Measurements from ENCODE around the gene SVBP.
A peak's percentile ranks its signal among the peaks of the same experiment; 100 is the strongest.

Gene SVBP

DNA sequence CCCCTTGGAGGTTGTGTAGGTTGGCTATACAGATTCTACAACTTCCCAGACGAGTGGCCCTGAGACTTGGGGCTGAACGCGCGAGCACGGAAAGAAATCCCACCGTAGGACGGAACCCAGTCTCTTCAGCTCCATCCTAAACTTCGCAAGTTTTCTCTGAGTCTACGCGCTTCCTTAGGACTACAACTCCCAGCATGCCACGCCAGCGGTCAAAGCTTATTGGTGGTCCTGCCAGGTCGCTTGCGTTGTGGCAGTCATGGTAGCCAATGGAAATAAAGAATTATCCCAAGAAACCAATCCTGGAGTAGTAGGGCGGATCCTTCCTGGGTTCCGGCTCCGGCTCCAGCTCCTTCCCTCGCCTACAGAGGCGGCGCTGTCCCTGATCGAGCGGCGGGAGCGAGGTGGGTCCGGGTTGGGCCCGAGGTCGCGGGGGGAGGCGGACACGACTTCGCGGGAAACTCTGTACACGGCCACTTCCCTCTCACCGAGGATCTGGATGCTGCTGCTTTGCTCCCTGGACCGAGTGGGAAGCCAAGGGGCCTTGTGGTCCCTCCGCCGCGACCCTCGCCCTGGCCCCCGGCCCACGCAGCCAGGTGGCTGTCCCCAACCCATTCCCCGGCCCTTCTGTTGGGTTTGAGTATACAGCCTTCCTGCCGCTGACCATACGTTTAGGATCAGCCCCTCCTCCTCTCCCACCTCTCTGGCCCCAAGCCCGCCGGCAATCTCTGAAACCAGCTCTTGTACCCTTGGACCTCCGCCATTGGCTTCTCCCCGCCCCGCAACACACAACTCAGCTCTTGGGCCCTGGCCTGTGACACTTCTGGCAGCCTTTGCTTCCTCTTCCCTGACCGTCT is 29.3 kb upstream of the SVBP start, which contains the start of gene ZNF691:
Gene ZNF691, plus strand, starts transcription at position 357 of the 854 bp plus-strand sequence. CDS start 3,046 bp downstream, outside the sequence.
- Histone ChIP-seq H3K4me1 (no peaks in the 10 kb centered on the region), H3K4me2 (ENCODE audit: low read length) (peak within 1 kb of the TSS; percentile 96), H3K79me2 (peaks cover 3% of the 10 kb centered on the region), H3K9ac (peak within 1 kb of the TSS; percentile 32), H3K27me3 (ENCODE audit: control insufficient read depth, insufficient read depth, low read length) (no peaks in the 10 kb centered on the region), H3K27ac (peak within 1 kb of the TSS; percentile 70), H3K4me3 (ENCODE audit: low read depth, low read length) (peak within 1 kb of the TSS; percentile 94), H2AFZ (peak within 1 kb of the TSS; percentile 95), H3K36me3 (ENCODE audit: control insufficient read depth, insufficient read depth, low read length) (no peaks in the 10 kb centered on the region), H3K9me3 (ENCODE audit: control insufficient read depth, low read length) (no peaks in the 10 kb centered on the region)
- TF ChIP-seq CTCF (IDR thresholded peaks at IDR 0.05): no peak

- Histone ChIP-seq H3K9me3 (ENCODE audit: control insufficient read depth, low read length) (no peaks in the 10 kb centered on the region), H3K4me2 (ENCODE audit: low read length) (peak overlapping the region; percentile 96), H3K79me2 (peaks cover 3% of the 10 kb centered on the region), H3K9ac (no peak overlapping the region), H3K27me3 (ENCODE audit: control insufficient read depth, insufficient read depth, low read length) (no peaks in the 10 kb centered on the region), H3K4me3 (ENCODE audit: low read depth, low read length) (peak overlapping the region; percentile 94), H2AFZ (peak overlapping the region; percentile 95), H3K36me3 (ENCODE audit: control insufficient read depth, insufficient read depth, low read length) (no peaks in the 10 kb centered on the region), H3K27ac (peak overlapping the region; percentile 20), H3K4me1 (no peaks in the 10 kb centered on the region)
- no peak for TF ChIP-seq CTCF (IDR thresholded peaks at IDR 0.05)
These were observed 28.7 kb upstream of the SVBP start for GRCh38 chr1:42845866-42846256.

DNA sequence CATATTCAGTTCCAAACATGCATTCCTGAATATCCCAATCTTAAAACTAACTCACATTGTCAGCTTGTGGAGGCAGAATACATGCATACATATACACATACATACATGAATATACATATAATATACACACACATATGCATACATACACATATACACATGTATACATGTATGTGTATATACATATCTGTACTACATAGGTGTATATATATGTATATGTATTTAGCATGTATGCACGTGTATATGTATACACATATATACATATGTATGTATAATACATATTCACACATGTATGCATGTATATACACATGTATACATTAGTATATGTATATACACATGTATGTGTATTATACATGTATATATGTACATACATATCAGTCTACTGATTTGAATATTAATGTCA is 28.0 kb upstream of the SVBP start:
- H3K27ac ChIP-seq: no peak overlapping the region
- H2AFZ ChIP-seq: no peak overlapping the region
- TF ChIP-seq CTCF (IDR thresholded peaks at IDR 0.05): no peak
- H3K36me3 ChIP-seq (ENCODE audit: control insufficient read depth, insufficient read depth, low read length): no peaks in the 10 kb centered on the region
- H3K9ac ChIP-seq: no peak overlapping the region
- no peaks in the 10 kb centered on the region for H3K9me3 ChIP-seq (ENCODE audit: control insufficient read depth, low read length)
- H3K4me3 ChIP-seq (ENCODE audit: low read depth, low read length): no peak overlapping the region
- H3K4me2 ChIP-seq (ENCODE audit: low read length): no peak overlapping the region
- H3K27me3 ChIP-seq (ENCODE audit: control insufficient read depth, insufficient read depth, low read length): no peaks in the 10 kb centered on the region
- H3K79me2 ChIP-seq: peaks cover 3% of the 10 kb centered on the region
- no peaks in the 10 kb centered on the region for H3K4me1 ChIP-seq

- H3K27ac ChIP-seq: no peak overlapping the region
- no peak for TF ChIP-seq CTCF (IDR thresholded peaks at IDR 0.05)
These were observed 27.5 kb upstream of the SVBP start for GRCh38 chr1:42844592-42845140.

More at GRCh38 chr1:42844592-42845140, 27.5 kb upstream of the SVBP start:
- Histone ChIP-seq H3K27me3 (ENCODE audit: control insufficient read depth, insufficient read depth, low read length) (no peaks in the 10 kb centered on the region), H3K9me3 (ENCODE audit: control insufficient read depth, low read length) (no peaks in the 10 kb centered on the region), H3K79me2 (peaks cover 3% of the 10 kb centered on the region), H3K9ac (no peak overlapping the region), H3K4me2 (ENCODE audit: low read length) (no peak overlapping the region), H2AFZ (no peak overlapping the region), H3K4me3 (ENCODE audit: low read depth, low read length) (no peak overlapping the region), H3K36me3 (ENCODE audit: control insufficient read depth, insufficient read depth, low read length) (no peaks in the 10 kb centered on the region), H3K4me1 (peaks cover 3% of the 10 kb centered on the region)

All from parathyroid adenoma (tissue), 2 donors.